T-cell (primary cell): ENCODE measurements around the gene EDN1. TPM values are rescaled to one million over a fixed set of nuclear protein-coding genes. Genes with fewer than 3 reads are reported as not detected.

Source experiments
- ATAC-seq, 4 experiments: fragments of 200-7000 bp in 3 of 4; fragments of 150-1000 bp in 1 of 4; cut with Tn5 transposase; replicated peaks in 1 of 4; 1 replicate in 3 of 4; 2 replicates in 1 of 4; pipeline ENCODE4 v1.10.0; 2021; ENCODE audit warnings: moderate library complexity in 3 of 4, mild to moderate bottlenecking in 2 of 4, moderate number of reproducible peaks in 1 of 4
- CTCF ChIA-PET, 2 donors: fragments of 300-600 bp; sonication (Branson Sonifier 250); formaldehyde crosslinking; loops; one replicate each; lab custom pipeline; 2022; ENCODE audit warnings: antibody characterized with exemption in 2 of 2; lab: Charles Lee
- POLR2A ChIA-PET, 2 donors: fragments of 300-600 bp; sonication (Branson Sonifier 250); formaldehyde crosslinking; loops; one replicate each; lab custom pipeline; 2022; ENCODE audit warnings: antibody characterized with exemption in 2 of 2; lab: Charles Lee
- DNase-seq, 35 experiments: peaks; one replicate each; pipeline versions ENCODE4 v3.0.0 to v3.0.0-alpha.2; 2013 to 2023
- H3K27ac ChIP-seq: one replicate; pipeline ENCODE4 v1.5.1; 2013; ENCODE audit warnings: low read length
- H3K27me3 ChIP-seq, 2 experiments: replicated peaks in 1 of 2; 1 replicate in 1 of 2; 2 replicates in 1 of 2; pipeline versions ENCODE4 v1.6.1 to v1.7.0; 2013; ENCODE audit warnings: low read length in 1 of 2, mixed read lengths in 1 of 2; ENCODE audit not compliant: control insufficient read depth in 2 of 2, insufficient read depth in 2 of 2; ENCODE audit errors: extremely low read depth in 1 of 2
- H3K36me3 ChIP-seq, 2 donors: 1 replicate in 1 of 2; 2 replicates in 1 of 2; pipeline versions ENCODE4 v1.6.1 to v1.7.0; 2013; ENCODE audit warnings: low read length in 1 of 2; ENCODE audit not compliant: control insufficient read depth in 2 of 2, insufficient read depth in 1 of 2; ENCODE audit errors: extremely low read depth in 1 of 2
- H3K4me1 ChIP-seq, 2 experiments: 1 replicate in 1 of 2; 2 replicates in 1 of 2; pipeline versions ENCODE4 v1.6.1 to v1.7.0; 2013; ENCODE audit warnings: low read length in 2 of 2, mixed read lengths in 1 of 2; ENCODE audit not compliant: insufficient read depth in 2 of 2, control insufficient read depth in 1 of 2; ENCODE audit errors: extremely low read depth in 1 of 2
- H3K4me3 ChIP-seq, 2 donors: 1 replicate in 1 of 2; 2 replicates in 1 of 2; pipeline versions ENCODE4 v1.5.1 to v1.7.0; 2013; ENCODE audit warnings: mild to moderate bottlenecking in 2 of 2, low read length in 1 of 2, moderate library complexity in 1 of 2; ENCODE audit not compliant: control insufficient read depth in 1 of 2; ENCODE audit errors: extremely low read depth in 1 of 2
- H3K9me3 ChIP-seq: 2 replicates; pipeline ENCODE4 v1.7.0; 2013
- H3K27ac Mint-ChIP-seq, 2 donors: one replicate each; pipeline ENCODE4 v1.8.0; 2020 to 2021; ENCODE audit warnings: mild to moderate bottlenecking in 2 of 2, mixed read lengths in 2 of 2
- H3K27me3 Mint-ChIP-seq, 2 donors: one replicate each; pipeline ENCODE4 v1.8.0; 2021 to 2022; ENCODE audit warnings: mixed read lengths in 2 of 2
- H3K36me3 Mint-ChIP-seq: one replicate; pipeline ENCODE4 v1.8.0; 2021; ENCODE audit warnings: mixed read lengths
- H3K4me1 Mint-ChIP-seq, 3 donors: one replicate each; pipeline ENCODE4 v1.8.0; 2020 to 2022; ENCODE audit warnings: mixed read lengths in 3 of 3, mild to moderate bottlenecking in 1 of 3
- H3K4me3 Mint-ChIP-seq, 3 donors: one replicate each; pipeline ENCODE4 v1.8.0; 2020 to 2022; ENCODE audit warnings: mild to moderate bottlenecking in 3 of 3, mixed read lengths in 3 of 3, moderate library complexity in 3 of 3
- H3K9me3 Mint-ChIP-seq, 3 donors: one replicate each; pipeline ENCODE4 v1.8.0; 2020 to 2022; ENCODE audit warnings: mixed read lengths in 3 of 3
- WGBS: methylation state at CpG from one replicate; pipeline ENCODE4 v1.1.5; 2013; ENCODE audit warnings: missing lambda C conversion rate; ENCODE audit not compliant: insufficient coverage; 5-methylcytosine and 5-hydroxymethylcytosine counted together
- total RNA-seq, 35 experiments: library from RNA in 6 of 35; stranded (reverse) in 6 of 35; fragments of 120-200 nt in 1 of 35; gene quantifications; one replicate each; pipeline versions ENCODE4 v1.2.1 to v1.2.4 and lab custom pipeline; 2013 to 2026

Gene EDN1
- total RNA-seq, 5 donors from 2014 or later (not counting 1 experiment from before 2014, with no cell fraction given) = 0.44 to 1.2 (median 0.79) TPM

DNA sequence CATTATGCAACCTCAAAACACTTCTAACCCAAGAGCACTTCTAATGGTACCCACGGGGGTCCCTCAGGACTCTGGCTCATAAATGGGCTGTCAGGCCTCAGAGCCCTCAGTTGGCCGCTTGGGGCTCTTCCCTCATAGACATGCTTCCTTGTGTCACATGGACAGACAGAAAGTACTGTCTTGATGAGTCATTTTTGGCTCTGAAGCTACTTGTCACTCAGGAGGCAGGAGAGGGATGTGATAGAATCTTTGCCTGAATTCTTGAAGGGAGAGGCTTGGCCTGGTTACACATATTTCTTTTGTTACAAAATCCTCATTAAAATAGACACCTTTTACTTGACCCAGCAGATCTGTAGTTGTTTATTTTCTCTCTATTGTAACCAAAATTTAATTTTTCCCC, 15.1 kb upstream of the EDN1 start:
- CTCF ChIA-PET = no interaction called here
- WGBS = 50% methylated on average over 1 of the region's 2 CpGs
- Mint-ChIP-seq H3K9me3 (peaks cover 4 to 15% (median 11%) of the 10 kb centered on the region in 3 donors), H3K4me3 (no peak overlapping the region), H3K27me3 (peaks cover 5 to 9% of the 10 kb centered on the region in 2 donors), H3K36me3 (peaks cover 6% of the 10 kb centered on the region), H3K4me1 (peaks cover 7 to 13% (median 12%) of the 10 kb centered on the region in 3 donors), H3K27ac (no peak overlapping the region)
- POLR2A ChIA-PET = no interaction called here
- no peak overlapping the region for H3K27ac ChIP-seq
- H3K9me3 ChIP-seq = no peaks in the 10 kb centered on the region
- DNase-seq (no peak), ATAC-seq (no peak)
- H3K4me1 ChIP-seq = no peaks in the 10 kb centered on the region
- no peaks in the 10 kb centered on the region for H3K36me3 ChIP-seq
- no peak overlapping the region for H3K4me3 ChIP-seq
- no peaks in the 10 kb centered on the region for H3K27me3 ChIP-seq

DNA sequence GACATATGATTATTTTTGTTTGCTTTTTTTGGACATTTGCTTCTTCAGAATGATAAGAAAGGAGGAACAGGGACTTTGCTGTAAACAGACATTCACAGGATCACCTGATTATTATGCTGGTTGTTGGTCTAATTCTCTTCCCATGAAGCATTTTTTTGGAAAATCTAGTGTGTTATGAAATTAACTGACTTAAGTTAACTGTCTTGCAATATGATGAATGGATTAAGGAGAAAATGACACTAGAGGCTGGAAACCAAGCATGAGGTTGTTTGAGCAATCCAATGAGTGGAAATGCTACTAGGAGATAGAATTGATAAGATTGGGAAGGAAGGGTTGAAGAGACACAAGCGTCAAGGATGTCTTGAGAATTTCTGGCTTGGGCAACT, 13.2 kb upstream of the EDN1 start:
- Mint-ChIP-seq H3K27ac (no peak overlapping the region), H3K9me3 (peaks cover 4 to 8% (median 4%) of the 10 kb centered on the region in 3 donors), H3K4me3 (no peak overlapping the region), H3K27me3 (peaks cover 6 to 9% of the 10 kb centered on the region in 2 donors), H3K36me3 (peaks cover 6% of the 10 kb centered on the region), H3K4me1 (peaks cover 7 to 12% (median 7%) of the 10 kb centered on the region in 3 donors)
- H3K27ac ChIP-seq = no peak overlapping the region
- no peak for ATAC-seq
- H3K27me3 ChIP-seq = no peaks in the 10 kb centered on the region
- ChIA-PET POLR2A (no interaction called here), CTCF (interaction anchor here in 1 of 2 donors (2.5 kb wide), 1 partner anchor 13 kb away, joined by 10 read pairs; the partner anchor contains the start of gene EDN1)
- no peaks in the 10 kb centered on the region for H3K9me3 ChIP-seq
- no peaks in the 10 kb centered on the region for H3K4me1 ChIP-seq
- no CpG with 5 or more reads among the region's 1 CpG for WGBS
- H3K36me3 ChIP-seq = no peaks in the 10 kb centered on the region
- H3K4me3 ChIP-seq = no peak overlapping the region
- DNase-seq = no peak

GRCh38 chr6:12277386-12277785, 12.8 kb upstream of the EDN1 start:
- Mint-ChIP-seq H3K9me3 (peaks cover 0 to 4% (median 2%) of the 10 kb centered on the region in 3 donors), H3K4me3 (no peak overlapping the region), H3K27ac (no peak overlapping the region), H3K4me1 (peaks cover 7 to 12% (median 7%) of the 10 kb centered on the region in 3 donors), H3K27me3 (peaks cover 9% of the 10 kb centered on the region in 2 donors), H3K36me3 (peaks cover 3% of the 10 kb centered on the region)
- no peak for ATAC-seq
- POLR2A ChIA-PET = no interaction called here
- Histone ChIP-seq H3K36me3 (no peaks in the 10 kb centered on the region), H3K4me3 (no peak overlapping the region), H3K27ac (no peak overlapping the region), H3K4me1 (no peaks in the 10 kb centered on the region), H3K9me3 (no peaks in the 10 kb centered on the region), H3K27me3 (peaks cover 0 to 2% of the 10 kb centered on the region in 2 experiments)
- 75% methylated on average over 5 of the region's 9 CpGs for WGBS
- DNase-seq = no peak
- CTCF ChIA-PET = interaction anchor here in 1 of 2 donors (0.6 to 2.5 kb wide), 2 partner anchors 12 to 225 kb away, joined by 3 to 10 read pairs; partner anchors contain the start of gene EDN1

GRCh38 chr6:12278915-12279314, 11.2 kb upstream of the EDN1 start:
- Histone ChIP-seq H3K36me3 (no peaks in the 10 kb centered on the region), H3K27me3 (peaks cover 0 to 3% of the 10 kb centered on the region in 2 experiments), H3K4me1 (no peaks in the 10 kb centered on the region), H3K27ac (no peak overlapping the region), H3K4me3 (no peak overlapping the region), H3K9me3 (no peaks in the 10 kb centered on the region)
- ChIA-PET POLR2A (no interaction called here), CTCF (no interaction called here)
- H3K27me3 Mint-ChIP-seq = peaks cover 9 to 15% of the 10 kb centered on the region in 2 donors
- H3K4me3 Mint-ChIP-seq = no peak overlapping the region
- ATAC-seq = no peak
- no peak overlapping the region for H3K27ac Mint-ChIP-seq
- DNase-seq = no peak
- H3K36me3 Mint-ChIP-seq = no peaks in the 10 kb centered on the region
- no peaks in the 10 kb centered on the region for H3K9me3 Mint-ChIP-seq
- peaks cover 7 to 12% (median 7%) of the 10 kb centered on the region in 3 donors for H3K4me1 Mint-ChIP-seq

GRCh38 chr6:12279322-12280091, 10.7 kb upstream of the EDN1 start:
- H3K27me3 Mint-ChIP-seq = peaks cover 9 to 19% of the 10 kb centered on the region in 2 donors
- CTCF ChIA-PET = interaction anchor here in 1 of 2 donors (0.6 kb wide), 1 partner anchor 314 kb away, joined by 6 read pairs; no protein-coding TSS in a partner anchor
- Histone ChIP-seq H3K27ac (no peak overlapping the region), H3K9me3 (no peaks in the 10 kb centered on the region), H3K27me3 (peaks cover 0 to 3% of the 10 kb centered on the region in 2 experiments), H3K4me1 (no peaks in the 10 kb centered on the region), H3K4me3 (no peak overlapping the region), H3K36me3 (no peaks in the 10 kb centered on the region)
- H3K9me3 Mint-ChIP-seq = no peaks in the 10 kb centered on the region
- H3K4me3 Mint-ChIP-seq = no peak overlapping the region
- POLR2A ChIA-PET = interaction anchor here in 1 of 2 donors (0.6 kb wide), 1 partner anchor 563 kb away, joined by 4 read pairs; no protein-coding TSS in a partner anchor
- no peaks in the 10 kb centered on the region for H3K36me3 Mint-ChIP-seq
- peaks cover 7 to 12% (median 7%) of the 10 kb centered on the region in 3 donors for H3K4me1 Mint-ChIP-seq
- ATAC-seq (no peak), DNase-seq (no peak)
- peak overlapping the region in 1 of 2 donors; percentile 17 for H3K27ac Mint-ChIP-seq
- 83% methylated on average over 1 of the region's 4 CpGs for WGBS

- POLR2A ChIA-PET = no interaction called here
- WGBS = 100% methylated on average over 2 of the region's 5 CpGs
- Mint-ChIP-seq H3K4me3 (no peak overlapping the region), H3K9me3 (no peaks in the 10 kb centered on the region), H3K4me1 (peaks cover 7 to 12% (median 7%) of the 10 kb centered on the region in 3 donors), H3K36me3 (no peaks in the 10 kb centered on the region), H3K27ac (no peak overlapping the region), H3K27me3 (peaks cover 9 to 20% of the 10 kb centered on the region in 2 donors)
- CTCF ChIA-PET = interaction anchor here in 1 of 2 donors (0.6 to 1.0 kb wide), 2 partner anchors 10 to 313 kb away, joined by 3 to 6 read pairs; partner anchors contain the start of gene EDN1
- ATAC-seq (no peak), DNase-seq (no peak)
- Histone ChIP-seq H3K36me3 (no peaks in the 10 kb centered on the region), H3K4me3 (no peak overlapping the region), H3K4me1 (no peaks in the 10 kb centered on the region), H3K9me3 (no peaks in the 10 kb centered on the region), H3K27me3 (peaks cover 0 to 3% of the 10 kb centered on the region in 2 experiments), H3K27ac (no peak overlapping the region)
Observed at GRCh38 chr6:12280458-12280857, 9.7 kb upstream of the EDN1 start.
